ENCODE data around the gene TSPEAR.
"Not testable (repeated sequence)": the region's sequence is repeated elsewhere in the genome, so short reads cannot be mapped to it uniquely, and the experiment has no call there.

Gene TSPEAR

DNA sequence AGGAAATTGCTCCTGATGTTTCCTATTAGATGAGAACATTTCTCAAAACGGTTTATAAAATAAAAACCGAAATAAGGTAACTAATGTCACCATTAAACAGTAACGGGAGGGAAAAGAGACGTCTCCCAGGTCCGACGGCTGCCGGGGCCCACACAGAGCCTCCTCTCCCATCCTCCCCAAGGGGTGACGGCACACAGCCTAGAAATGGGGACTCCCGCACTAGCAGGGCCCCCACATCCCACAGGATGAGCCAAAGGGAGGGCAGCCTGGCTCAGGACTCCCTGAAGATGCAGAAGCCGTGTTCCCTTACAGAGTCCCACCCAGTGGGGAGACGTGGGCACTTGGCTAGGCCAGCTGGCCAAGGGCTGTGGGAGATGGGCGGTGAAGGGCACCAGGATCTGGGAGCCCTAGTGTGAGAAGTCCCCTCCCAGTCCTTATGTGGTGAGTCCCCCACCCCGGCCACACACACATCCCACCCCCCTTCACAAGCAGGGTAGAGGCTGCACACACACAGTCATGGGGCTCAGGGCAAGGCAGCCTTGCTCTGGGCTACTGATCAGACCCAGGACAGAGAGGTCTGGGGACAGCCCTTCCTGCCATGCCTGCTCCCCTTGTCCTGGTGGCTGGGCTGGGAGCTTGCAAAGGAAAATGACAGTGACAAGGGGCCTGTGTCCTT lies 156.0 kb downstream of the TSPEAR start:
- in situ Hi-C loops (cut with HindIII; ENCODE audit: low sequenced_read_pairs) = no loop called here

DNA sequence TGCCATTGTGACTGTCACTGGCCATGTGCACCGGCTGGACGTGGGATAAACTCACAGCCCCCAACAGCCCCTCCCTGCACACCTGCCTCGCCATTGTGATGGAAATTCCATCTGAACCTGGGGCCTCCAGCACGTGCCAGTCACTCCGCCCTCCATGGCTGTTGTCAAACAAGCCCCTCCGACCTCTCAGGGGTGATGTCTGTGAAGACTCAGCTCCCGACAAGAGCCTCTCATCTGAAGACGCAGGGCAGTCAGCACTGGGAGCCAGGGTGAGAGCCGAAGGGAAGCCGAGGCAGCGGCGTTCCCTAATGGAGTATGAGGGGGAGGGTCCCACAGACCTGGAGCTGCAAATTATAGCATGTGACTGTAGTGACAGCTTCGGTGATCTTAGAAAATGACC lies 158.7 kb downstream of the TSPEAR start:
- in situ Hi-C loops (cut with HindIII; ENCODE audit: low sequenced_read_pairs) = no loop called here

DNA sequence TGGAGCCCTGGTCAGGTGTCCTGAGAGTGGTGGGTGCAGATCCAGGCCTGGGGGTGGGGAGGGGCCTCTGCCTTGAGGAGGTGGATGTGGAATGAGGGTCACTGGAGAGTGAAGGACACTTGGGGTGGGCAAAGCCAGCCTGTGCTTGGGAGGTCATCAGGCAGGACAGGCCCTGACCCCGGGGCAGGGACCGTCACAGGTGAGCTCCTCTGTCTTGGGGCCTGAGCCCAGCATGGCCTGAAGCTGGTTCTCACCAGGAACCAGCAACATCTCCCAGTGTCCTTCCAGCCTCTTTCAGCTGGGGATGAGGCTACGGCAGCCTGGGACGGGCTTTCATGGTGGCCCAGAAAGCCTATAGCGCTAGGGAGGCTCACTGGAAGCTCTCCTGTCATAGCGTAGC lies 159.2 kb downstream of the TSPEAR start:
- in situ Hi-C loops (cut with HindIII; ENCODE audit: low sequenced_read_pairs) = no loop called here

DNA sequence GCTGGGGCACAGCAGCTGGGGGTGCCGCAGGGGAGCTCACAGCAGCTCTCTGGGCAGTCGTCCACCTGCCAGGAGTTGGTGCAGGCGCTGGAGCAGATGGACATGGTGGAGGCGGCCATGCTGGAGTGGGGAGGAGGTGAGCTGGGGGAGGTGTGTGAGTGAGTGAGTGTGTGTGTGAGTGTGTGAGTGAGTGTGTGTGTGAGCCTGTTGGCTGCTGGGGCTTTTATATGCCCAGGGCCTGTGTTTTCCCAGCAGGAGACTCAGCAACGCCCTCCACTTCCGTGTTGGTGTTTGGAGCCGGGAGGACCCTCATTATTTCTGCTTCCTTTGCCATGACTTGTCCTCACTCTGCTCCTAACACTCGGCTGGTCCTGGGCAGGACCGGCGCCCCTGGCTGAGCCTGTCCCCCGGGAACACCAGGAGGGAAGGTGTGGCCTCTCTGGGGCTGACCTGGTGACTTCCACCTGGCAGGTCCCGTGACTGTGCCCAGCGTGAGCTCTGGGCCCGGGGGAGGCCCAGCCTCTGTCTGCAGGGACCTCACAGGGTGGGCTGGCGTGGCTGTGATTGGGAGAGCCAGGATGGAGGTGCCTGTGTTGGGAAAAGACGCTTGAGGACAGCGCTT lies 159.9 kb downstream of the TSPEAR start, which contains the start of gene KRTAP10-2:
TSS of gene KRTAP10-2 (minus strand) at position 166 of the 622 bp plus-strand sequence. CDS start at position 119, 47 bp downstream.
- in situ Hi-C loops (cut with HindIII; ENCODE audit: low sequenced_read_pairs) = no loop called here

DNA sequence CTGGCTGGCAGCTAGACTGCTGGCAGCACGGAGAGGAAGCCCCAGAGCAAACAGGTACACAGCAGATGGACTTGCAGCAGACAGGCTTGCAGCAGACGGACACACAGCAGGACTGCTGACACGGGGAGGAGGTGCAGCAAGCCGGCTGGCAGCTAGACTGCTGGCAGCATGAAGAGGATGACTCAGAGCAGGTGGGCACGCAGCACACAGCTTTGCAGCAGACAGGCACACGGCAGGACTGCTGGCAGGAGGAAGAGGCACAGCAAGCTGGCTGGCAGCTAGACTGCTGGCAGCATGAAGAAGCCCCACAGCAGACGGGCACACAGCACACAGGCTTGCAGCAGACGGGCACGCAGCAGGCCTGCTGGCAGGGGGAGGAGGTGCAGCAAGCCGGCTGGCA lies 160.6 kb downstream of the TSPEAR start:
- in situ Hi-C loops (cut with HindIII; ENCODE audit: low sequenced_read_pairs) = no loop called here

DNA sequence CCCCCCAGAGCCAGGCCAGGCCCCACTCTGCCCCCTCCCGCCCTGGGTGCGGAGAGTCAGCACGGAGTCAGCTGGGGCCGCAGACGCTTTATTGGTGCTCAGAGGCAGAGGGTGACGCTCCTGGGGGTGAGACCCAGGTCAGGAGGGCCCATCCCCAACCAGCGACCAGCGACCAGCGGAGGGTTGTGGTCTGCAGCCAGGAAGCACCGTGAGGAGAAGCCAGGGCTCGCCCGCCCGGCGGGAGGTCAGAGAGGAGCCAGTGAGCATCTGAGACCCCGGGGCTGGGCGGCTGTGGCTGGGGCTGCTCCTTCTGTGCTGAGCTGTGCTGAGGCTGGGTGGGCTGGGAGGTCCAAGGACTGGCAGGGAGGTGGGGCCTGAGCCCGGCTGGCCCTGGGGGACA lies 161.1 kb downstream of the TSPEAR start:
- in situ Hi-C loops (cut with HindIII; ENCODE audit: low sequenced_read_pairs) = not testable (repeated sequence)

DNA sequence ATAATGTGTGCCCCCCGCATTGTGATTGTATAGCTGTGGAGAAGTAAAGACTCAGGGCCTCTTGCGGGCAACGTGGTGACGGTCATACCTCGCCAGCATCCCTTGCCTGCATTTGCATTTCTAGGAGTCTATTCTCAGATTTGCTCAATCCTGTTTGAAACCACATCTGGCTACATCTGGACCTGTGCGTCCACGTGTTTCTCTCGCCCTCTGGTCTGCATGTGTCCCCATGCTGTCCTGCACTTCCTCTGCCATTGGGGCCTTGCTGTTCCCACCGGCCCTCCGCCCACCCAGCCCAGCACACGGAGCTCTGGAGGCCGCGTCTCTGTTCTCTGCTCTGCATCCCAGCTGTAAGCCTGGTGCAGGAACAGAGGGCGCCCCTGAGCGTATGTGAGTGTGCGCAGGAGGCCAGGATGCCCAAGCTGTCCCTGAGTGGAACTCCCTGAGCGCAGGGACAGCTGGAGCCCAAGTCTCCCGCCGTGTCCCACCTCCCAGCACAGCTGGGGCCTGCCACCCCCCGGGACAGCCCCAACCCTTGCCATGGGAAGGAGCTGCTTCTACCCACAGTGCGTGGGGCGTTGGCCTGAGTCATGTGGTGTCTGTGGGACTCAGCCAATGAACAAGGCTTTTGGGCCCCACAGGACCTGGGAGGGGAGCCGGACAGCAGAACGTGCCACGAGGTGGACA lies 161.7 kb downstream of the TSPEAR start:
- in situ Hi-C loops (cut with HindIII; ENCODE audit: low sequenced_read_pairs) = no loop called here

DNA sequence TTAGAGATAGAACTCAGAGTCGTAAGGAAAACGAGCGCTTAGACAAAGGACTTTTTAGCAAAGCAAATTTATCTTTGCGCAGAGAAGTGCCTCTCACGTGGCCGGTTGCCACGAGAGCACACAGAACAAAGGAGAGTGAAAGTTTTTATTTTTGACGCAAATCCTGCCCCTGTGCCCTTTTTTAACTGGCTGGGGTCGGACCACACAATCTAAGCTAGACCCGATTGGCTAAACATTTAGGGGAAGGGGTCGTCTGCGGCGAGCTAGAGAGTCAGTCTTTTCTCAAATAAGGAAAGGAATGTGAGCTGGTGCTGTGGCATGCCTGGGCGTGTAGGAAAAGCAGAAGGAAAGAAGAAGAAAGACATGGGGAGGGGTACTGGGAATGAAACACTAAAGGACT lies 162.4 kb downstream of the TSPEAR start:
- in situ Hi-C loops (cut with HindIII; ENCODE audit: low sequenced_read_pairs) = no loop called here

DNA sequence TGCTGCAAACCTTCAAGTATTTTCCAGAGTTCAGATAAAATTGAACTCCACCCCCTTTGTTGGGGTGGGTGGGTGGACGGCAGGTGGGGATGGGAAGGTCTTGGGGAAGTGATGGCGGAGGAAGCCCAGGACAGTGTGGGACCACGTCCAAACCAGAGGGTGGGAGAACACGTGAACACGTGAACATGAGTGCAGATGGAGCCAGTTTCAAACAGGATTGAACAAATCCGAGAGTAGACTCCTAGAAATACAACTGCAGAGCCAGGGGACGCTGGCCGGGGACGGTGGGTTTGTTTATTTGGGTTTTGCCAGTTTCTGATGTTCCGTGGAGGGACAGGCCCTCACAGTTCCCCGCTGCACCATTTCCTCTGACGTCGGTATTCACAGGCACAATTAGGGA lies 163.0 kb downstream of the TSPEAR start:
- in situ Hi-C loops (cut with HindIII; ENCODE audit: low sequenced_read_pairs) = no loop called here

DNA sequence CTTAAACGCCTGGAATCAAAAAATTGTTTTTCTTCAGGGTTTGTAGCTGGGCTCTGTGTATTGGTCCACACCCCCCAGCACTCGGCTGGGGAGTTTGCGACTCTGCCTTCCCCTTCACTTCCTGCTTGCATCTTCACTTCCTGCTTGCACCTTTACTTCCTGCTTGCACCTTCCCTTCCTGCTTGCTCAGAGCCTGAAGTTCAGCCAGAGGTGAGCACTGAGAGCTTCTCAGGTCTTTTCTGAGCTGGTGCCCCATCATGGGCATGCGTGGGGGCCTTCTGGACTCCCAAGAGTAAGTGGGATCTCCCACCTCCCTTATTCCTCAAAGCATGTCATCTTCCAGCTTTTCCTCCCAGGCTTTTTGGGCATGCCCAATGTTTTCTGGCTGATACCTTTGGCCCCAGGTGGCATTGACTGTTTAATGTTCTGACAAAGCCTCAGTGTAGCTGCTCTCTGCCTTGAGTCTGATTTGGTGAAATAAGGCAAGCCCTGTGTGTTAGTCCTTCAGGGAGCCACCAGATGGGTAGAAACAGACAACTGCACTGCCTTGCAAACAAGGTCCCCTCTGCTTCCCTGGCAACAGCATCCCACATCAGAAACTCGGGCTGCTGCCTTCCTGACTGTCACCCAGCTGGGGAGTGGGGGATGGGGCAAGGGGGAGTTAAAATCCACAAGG lies 163.6 kb downstream of the TSPEAR start:
- in situ Hi-C loops (cut with HindIII; ENCODE audit: low sequenced_read_pairs) = no loop called here

DNA sequence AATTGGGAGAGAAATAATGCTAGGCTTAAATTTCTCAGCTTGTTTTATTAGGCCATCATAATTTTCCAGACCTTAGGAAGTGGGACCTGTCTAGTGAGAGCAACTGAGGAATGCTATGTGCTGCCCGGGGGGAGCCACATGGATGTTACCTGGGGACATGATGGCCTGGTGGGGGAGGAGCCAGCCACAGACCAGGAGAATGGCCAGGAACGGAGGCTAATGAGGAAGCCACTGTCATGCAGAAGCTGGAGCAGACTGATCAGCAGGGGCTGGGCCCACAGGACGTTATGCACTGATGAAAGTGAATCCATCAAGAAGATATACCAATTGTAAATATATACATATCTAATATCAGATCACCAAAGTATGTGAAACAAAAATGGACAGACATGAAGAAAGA lies 166.8 kb downstream of the TSPEAR start:
- in situ Hi-C loops (cut with HindIII; ENCODE audit: low sequenced_read_pairs) = no loop called here

DNA sequence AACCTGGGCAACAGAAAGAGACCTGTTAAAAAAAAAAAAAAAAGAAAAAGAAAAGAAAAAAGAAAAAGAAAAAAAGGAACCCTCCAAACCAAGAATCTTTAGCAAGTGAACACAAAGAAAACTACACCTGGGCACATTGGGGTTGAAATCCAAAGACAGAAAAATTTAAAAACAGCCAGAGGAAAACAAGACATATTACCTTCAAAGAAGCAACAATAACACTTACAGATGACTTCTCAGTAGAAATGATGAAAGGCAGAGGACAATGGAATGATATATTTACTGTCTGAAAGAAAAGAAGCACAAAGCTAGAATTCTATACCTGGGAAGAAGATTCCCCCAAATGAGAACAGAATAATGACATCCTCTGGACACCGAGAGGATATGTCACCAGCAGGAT lies 168.7 kb downstream of the TSPEAR start:
- in situ Hi-C loops (cut with HindIII; ENCODE audit: low sequenced_read_pairs) = no loop called here

DNA sequence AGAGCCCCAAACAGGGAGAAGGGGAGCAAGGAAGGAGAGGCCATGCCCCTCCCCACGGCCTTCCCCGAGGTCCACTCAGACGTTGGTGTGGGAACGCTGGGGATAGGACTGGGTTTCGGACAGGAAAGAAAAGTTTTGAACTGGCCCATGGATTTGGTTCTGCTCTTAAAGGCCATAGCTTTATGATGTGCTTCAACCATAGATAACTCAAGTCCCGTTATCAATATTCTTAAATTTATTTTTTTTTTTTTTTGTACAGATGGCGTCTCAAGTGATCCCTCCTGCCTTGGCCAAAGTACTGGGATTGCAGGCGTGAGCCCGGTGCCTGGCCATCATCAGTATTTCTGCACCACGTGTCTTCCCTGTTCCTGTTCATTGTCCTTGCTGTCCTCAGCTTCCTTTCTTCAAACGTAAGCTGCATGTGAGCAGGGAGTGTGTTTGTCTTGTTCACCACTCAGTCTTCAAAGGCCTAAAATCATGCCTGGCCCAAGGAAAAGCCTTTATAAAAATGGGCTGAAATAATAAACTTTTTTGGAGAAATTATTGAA lies 170.6 kb downstream of the TSPEAR start:
- in situ Hi-C loops (cut with HindIII; ENCODE audit: low sequenced_read_pairs) = no loop called here

DNA sequence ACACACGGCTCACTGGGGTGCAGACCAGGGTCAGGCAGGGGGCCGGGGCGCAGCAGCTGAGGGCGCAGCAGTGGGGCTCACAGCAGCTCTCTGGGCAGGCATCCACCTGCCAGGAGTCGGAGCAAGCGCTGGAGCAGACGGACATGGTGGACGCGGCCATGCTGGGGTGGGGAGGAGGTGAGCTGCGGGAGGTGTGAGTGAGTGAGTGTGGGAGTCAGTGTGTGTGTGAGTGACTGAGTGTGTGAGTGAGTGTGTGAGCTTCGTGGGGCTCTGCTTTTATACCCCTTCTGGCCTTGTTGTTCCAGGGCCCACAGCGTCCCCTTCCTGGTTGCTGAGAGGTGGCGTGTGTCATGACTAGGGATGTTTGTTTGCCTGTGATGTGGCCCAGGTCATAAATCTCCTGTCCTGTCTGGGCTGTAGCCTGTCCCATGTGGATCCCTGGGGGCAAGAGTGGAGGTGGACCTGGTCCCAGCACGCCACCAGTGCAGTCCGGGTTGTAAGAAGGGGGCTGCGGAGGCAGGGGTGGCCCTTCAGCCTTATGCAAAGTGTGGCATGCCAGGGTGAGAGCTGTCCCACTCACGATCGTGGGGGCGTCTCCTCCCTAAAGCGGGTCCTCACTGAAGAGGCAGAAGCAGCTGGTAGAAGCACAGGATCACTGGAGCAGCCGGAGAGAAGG lies 171.2 kb downstream of the TSPEAR start, which contains the start of gene KRTAP10-1:
TSS of gene KRTAP10-1 (minus strand) at position 205 of the 676 bp plus-strand sequence. CDS start at position 160, 45 bp downstream.
- in situ Hi-C loops (cut with HindIII; ENCODE audit: low sequenced_read_pairs) = no loop called here

DNA sequence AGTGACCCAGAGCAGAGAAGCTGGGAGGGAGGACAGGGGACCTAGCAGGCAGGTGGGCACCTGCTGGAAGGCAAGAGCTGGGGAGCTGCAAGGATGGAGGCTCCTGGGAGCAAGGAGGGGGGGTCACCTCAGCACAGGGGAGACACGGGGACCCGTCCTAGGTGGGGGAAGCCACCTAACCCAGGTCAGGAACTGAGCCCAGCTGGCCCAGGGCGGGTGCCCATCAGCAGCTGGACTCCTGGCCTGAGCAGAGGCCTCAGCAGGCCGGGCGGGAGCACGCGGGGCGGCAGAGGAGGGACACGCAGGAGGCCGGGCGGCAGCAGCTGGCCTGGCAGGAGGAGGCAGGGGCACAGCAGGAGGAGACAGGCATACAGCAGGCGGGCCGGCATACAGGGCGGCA lies 172.3 kb downstream of the TSPEAR start:
- in situ Hi-C loops (cut with HindIII; ENCODE audit: low sequenced_read_pairs) = no loop called here

DNA sequence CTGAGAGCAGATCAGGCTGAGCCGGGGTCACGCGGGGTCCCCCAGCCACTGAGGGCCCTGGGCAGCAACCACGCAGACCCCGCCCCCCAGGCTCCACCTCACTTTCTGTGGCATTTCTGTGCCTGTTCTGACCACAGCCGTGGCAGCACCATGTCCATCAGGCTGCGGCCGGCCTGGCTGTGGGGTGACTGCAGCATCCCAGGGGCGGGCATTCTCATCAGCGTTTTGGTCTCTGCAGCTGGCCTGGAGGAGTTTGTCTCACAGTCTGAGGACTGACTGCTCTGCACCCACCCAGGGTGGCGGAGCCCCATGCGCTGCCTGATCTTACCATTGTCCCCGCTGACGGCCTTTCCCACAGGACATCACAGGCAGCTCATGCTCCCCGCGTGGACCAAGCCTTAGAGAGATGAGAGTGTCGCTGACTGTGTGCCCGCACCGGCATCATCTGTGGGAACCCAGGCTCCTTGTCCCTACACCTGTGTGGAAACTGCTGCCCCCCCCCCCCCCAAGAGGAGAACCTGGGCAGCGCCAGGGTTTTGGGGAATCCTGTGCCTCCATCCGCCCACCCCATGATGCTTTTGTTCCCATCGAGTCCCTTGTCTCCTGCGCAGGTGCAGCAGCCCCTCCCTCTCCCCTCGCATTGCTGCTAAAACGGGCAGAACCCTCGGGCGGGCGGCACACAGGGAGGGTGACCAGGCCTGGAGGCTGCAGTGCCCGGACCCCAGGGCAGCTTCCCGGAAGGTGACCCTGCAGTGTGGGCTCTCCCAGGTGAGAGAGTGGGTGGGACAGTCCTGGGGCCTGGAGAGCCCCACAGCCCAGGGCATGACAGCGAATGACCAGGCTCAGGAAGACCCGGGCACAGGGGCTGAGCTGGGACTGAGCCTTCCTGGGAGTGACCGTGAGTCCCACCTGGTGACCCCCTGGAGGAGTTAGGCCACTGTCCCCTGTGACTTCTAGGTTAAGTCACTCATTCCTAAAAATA lies 173.2 kb downstream of the TSPEAR start:
- in situ Hi-C loops (cut with HindIII; ENCODE audit: low sequenced_read_pairs) = no loop called here

DNA sequence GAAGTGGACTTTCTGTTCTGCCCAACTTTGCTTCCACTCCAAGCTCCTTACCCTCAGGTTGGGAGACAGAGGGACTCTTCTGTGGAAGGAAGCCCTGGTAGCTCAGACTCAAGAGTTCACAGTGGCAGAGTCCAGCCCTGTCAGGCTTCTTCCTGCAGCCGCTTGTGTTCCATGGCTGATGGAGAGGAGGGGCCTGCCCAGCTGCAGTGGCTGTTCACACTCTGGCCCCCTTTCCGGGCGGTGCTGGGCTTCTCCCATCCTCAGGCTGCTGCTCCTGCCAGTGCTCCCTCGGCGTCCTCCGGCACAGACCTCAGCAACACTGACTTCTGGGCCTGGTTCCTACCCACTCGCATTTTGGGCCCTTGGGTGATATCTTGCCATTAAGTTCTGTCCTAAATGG lies 175.4 kb downstream of the TSPEAR start:
- in situ Hi-C loops (cut with HindIII; ENCODE audit: low sequenced_read_pairs) = no loop called here

DNA sequence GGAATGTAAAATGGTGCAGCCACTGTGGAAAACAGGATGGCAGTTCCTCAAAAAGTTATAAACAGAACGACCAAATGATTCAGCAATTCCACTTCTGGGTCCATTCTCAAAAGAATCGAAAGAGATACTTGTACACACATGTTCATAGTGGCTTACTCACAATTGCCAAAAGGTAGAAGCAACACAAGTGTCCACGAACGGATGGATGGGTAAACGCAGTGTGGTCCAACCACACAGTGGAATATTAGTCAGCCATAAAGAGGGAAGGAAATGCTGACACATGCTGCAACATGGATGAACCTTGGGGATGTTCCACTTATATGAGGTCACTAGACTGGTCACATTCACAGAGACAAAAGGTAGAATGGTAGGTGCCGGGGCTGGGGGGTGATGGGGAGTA lies 176.7 kb downstream of the TSPEAR start:
- in situ Hi-C loops (cut with HindIII; ENCODE audit: low sequenced_read_pairs) = no loop called here

DNA sequence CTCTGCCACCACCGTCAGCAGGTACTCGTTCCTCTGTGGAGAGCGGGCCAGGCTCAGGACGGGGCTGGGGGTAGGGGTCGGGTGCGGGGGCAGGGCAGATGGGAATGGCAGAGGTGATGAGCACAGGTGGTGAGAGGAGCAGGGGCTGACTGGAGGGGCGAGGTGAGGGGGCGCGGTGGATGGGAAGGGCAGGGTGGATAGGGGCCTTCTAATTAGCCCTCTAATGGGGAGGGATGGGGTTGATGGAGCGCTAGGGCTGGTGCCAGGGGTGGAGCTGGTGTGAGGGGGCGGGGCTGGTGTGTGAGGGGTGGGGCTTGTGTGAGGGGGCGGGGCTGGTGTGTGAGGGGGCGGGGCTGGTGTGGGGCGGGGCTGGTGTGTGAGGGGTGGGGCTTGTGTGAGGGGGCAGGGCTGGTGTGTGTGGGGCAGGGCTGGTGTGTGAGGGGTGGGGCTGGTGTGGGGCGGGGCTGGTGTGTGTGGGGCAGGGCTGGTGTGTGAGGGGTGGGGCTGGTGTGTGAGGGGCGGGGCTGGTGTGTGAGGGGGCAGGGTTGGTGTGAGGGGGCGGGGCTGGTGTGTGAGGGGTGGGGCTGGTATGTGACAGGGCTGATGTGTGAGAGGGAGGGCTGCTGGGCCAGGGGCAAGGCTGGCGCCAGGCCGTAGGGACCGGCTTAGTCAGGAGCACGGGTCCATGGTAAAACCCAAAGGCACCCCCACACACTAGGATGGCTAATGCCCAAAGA lies 177.3 kb downstream of the TSPEAR start:
- in situ Hi-C loops (cut with HindIII; ENCODE audit: low sequenced_read_pairs) = no loop called here

Data from DLD1 (cell line).